Esophagus muscularis mucosa (tissue), 4 donors: Measurements from ENCODE around the gene CCDC6. TPM values are rescaled to one million over a fixed set of nuclear protein-coding genes. Genes with fewer than 3 reads are reported as not detected.
A peak's percentile ranks its signal among the peaks of the same experiment; 100 is the strongest.

ENCODE experiments used
- DNase-seq: peaks from one replicate; pipeline ENCODE4 v3.0.0-alpha.2; 2017; ENCODE audit errors: extremely low spot score
- H3K27ac ChIP-seq, 4 donors: fragments of 200-600 bp; sonication (generic); replicated peaks in 1 of 4; 1 replicate in 3 of 4; 2 replicates in 1 of 4; pipeline ENCODE4 v1.5.1; 2016 to 2019; ENCODE audit warnings: mild to moderate bottlenecking in 1 of 4
- H3K27me3 ChIP-seq, 4 donors: fragments of 200-600 bp; sonication (generic); one replicate each; pipeline versions ENCODE4 v1.5.1 to v1.6.0; 2016 to 2019
- H3K36me3 ChIP-seq, 4 donors: fragments of 200-600 bp; sonication (generic); one replicate each; pipeline ENCODE4 v1.5.1; 2016 to 2019
- H3K4me1 ChIP-seq, 4 donors: fragments of 200-600 bp; sonication (generic); one replicate each; pipeline ENCODE4 v1.5.1; 2016 to 2019
- H3K4me3 ChIP-seq, 4 donors: fragments of 200-600 bp; sonication (generic); 1 replicate in 2 of 4; 2 replicates in 2 of 4; pipeline ENCODE4 v1.5.1; 2016 to 2019; ENCODE audit warnings: mild to moderate bottlenecking in 4 of 4, moderate library complexity in 1 of 4
- H3K9me3 ChIP-seq, 4 donors: fragments of 200-600 bp; sonication (generic); 1 replicate in 3 of 4; 2 replicates in 1 of 4; pipeline ENCODE4 v1.5.1; 2016 to 2019
- CTCF ChIP-seq, 3 experiments: fragments of 200-600 bp in 2 of 3; fragments of 450-650 bp in 1 of 3; sonication (generic) in 2 of 3; IDR thresholded peaks; one replicate each; pipeline ENCODE4 v1.5.1; 2017 to 2019; ENCODE audit warnings: antibody characterized with exemption in 3 of 3, mild to moderate bottlenecking in 2 of 3, moderate library complexity in 1 of 3
- EP300 ChIP-seq: sonication (generic); formaldehyde crosslinking; IDR thresholded peaks from one replicate; pipeline ENCODE4 v1.6.1; 2017; ENCODE audit warnings: antibody characterized with exemption
- POLR2A ChIP-seq: fragments of 450-650 bp; IDR thresholded peaks from one replicate; pipeline ENCODE4 v1.6.1; 2017; ENCODE audit warnings: antibody characterized with exemption, moderate library complexity, mild to moderate bottlenecking, low read depth
- POLR2AphosphoS5 ChIP-seq, 2 donors: sonication (generic); formaldehyde crosslinking; IDR thresholded peaks; one replicate each; pipeline ENCODE4 v1.6.1; 2017; ENCODE audit warnings: antibody characterized with exemption in 2 of 2
- WGBS: methylation state at CpG from one replicate; pipeline ENCODE4 v1.1.5; 2018; 5-methylcytosine and 5-hydroxymethylcytosine counted together
- intact Hi-C: fragments of 100-400 bp; cut with DNase I; formaldehyde crosslinking; loops from one replicate; pipeline ENCODE4 v1.15.1; 2023
- total RNA-seq, 4 donors: library from RNA; depleted of rRNA; stranded (reverse); fragments of >200 nt; gene quantifications; one replicate each; pipeline versions ENCODE4 v1.1.0 to v1.2.1, GENCODE V29; 2016

CCDC6 gene
- total RNA-seq, 4 donors from 2014 or later = 41.4 to 71.0 (median 57.2) TPM

GRCh38 chr10:59812519-59813122 lies 93.7 kb downstream of the CCDC6 start:
- Histone ChIP-seq H3K27ac (no peak overlapping the region), H3K27me3 (no peaks in the 10 kb centered on the region), H3K4me1 (peaks cover 4 to 40% (median 14%) of the 10 kb centered on the region in 4 donors), H3K9me3 (no peaks in the 10 kb centered on the region), H3K4me3 (no peak overlapping the region), H3K36me3 (peaks cover 15 to 57% (median 41%) of the 10 kb centered on the region in 4 donors)
- intact Hi-C loops = no loop called here
- 91% methylated on average over 7 of the region's 7 CpGs for WGBS
- TF ChIP-seq POLR2AphosphoS5 (IDR thresholded peaks at IDR 0.05) (no peak), EP300 (no peak), CTCF (IDR thresholded peaks at IDR 0.05) (no peak), POLR2A (no peak)
- no peak for DNase-seq

- no peak overlapping the region for H3K27ac ChIP-seq
- 97% methylated on average over 2 of the region's 2 CpGs for WGBS
- intact Hi-C loops = loop anchor here (10.0 kb wide), 2 partner anchors 185 to 575 kb away; no protein-coding TSS in a partner anchor
These were observed 96.7 kb downstream of the CCDC6 start for GRCh38 chr10:59809644-59809974.

GRCh38 chr10:59808896-59809643 lies 97.3 kb downstream of the CCDC6 start:
- H3K4me1 ChIP-seq = peaks cover 4 to 29% (median 14%) of the 10 kb centered on the region in 4 donors
- H3K9me3 ChIP-seq = no peaks in the 10 kb centered on the region
- no peaks in the 10 kb centered on the region for H3K27me3 ChIP-seq
- no peak overlapping the region for H3K4me3 ChIP-seq
- no peak overlapping the region for H3K27ac ChIP-seq
- intact Hi-C loops = loop anchor here (10.0 kb wide), 2 partner anchors 184 to 574 kb away; no protein-coding TSS in a partner anchor
- H3K36me3 ChIP-seq = peaks cover 44 to 88% (median 72%) of the 10 kb centered on the region in 4 donors
- 70% methylated on average over 5 of the region's 5 CpGs for WGBS
- no peak for DNase-seq
- TF ChIP-seq CTCF (IDR thresholded peaks at IDR 0.05) (peak; percentile 49 to 64 (median 55)), POLR2AphosphoS5 (IDR thresholded peaks at IDR 0.05) (peak in 1 of 2 donors; percentile 5), EP300 (no peak), POLR2A (no peak)

More at GRCh38 chr10:59809644-59809974, 96.7 kb downstream of the CCDC6 start:
- Histone ChIP-seq H3K9me3 (no peaks in the 10 kb centered on the region), H3K4me3 (no peak overlapping the region), H3K4me1 (peaks cover 4 to 33% (median 14%) of the 10 kb centered on the region in 4 donors), H3K27me3 (no peaks in the 10 kb centered on the region), H3K36me3 (peaks cover 40 to 87% (median 66%) of the 10 kb centered on the region in 4 donors)
- DNase-seq = no peak
- TF ChIP-seq POLR2A (no peak), POLR2AphosphoS5 (IDR thresholded peaks at IDR 0.05) (no peak), CTCF (IDR thresholded peaks at IDR 0.05) (peak in 1 of 3 experiments; percentile 3)

- H3K4me1 ChIP-seq = peaks cover 4 to 33% (median 16%) of the 10 kb centered on the region in 4 donors
- no peak for TF ChIP-seq EP300
- TF ChIP-seq POLR2A = no peak
- TF ChIP-seq CTCF (IDR thresholded peaks at IDR 0.05) = no peak
- TF ChIP-seq POLR2AphosphoS5 (IDR thresholded peaks at IDR 0.05) = no peak
- WGBS = 87% methylated on average over 9 of the region's 9 CpGs
- H3K9me3 ChIP-seq = no peaks in the 10 kb centered on the region
- intact Hi-C loops = loop anchor here (10.0 kb wide), 2 partner anchors 183 to 573 kb away; no protein-coding TSS in a partner anchor
- no peaks in the 10 kb centered on the region for H3K27me3 ChIP-seq
- H3K4me3 ChIP-seq = no peak overlapping the region
- H3K27ac ChIP-seq = no peak overlapping the region
- DNase-seq = no peak
- H3K36me3 ChIP-seq = peaks cover 52 to 91% (median 79%) of the 10 kb centered on the region in 4 donors
These were observed 98.4 kb downstream of the CCDC6 start for GRCh38 chr10:59807629-59808620.
